GM23338 (cell line): Measurements from ENCODE around the gene USP37. TPM values are rescaled to one million over a fixed set of nuclear protein-coding genes. Genes with fewer than 3 reads are reported as not detected.

Experiments
- ATAC-seq: fragments of 200-7000 bp; cut with Tn5 transposase; 3 replicates; pipeline ENCODE4 v1.9.1; 2020
- DNase-seq: peaks from one replicate; pipeline ENCODE4 v3.0.0-alpha.2; 2015; ENCODE audit warnings: low spot score
- H2AFZ ChIP-seq: fragments of 200-600 bp; sonication (generic); 2 replicates; pipeline ENCODE4 v1.8.0; 2016; ENCODE audit warnings: antibody characterized with exemption, mild to moderate bottlenecking, moderate library complexity
- H3F3A ChIP-seq: fragments of 200-600 bp; sonication (generic); replicated peaks from 2 replicates; pipeline ENCODE4 v1.8.0; 2017; ENCODE audit warnings: antibody characterized with exemption, mixed run types, low read depth
- H3K27ac ChIP-seq: fragments of 200-600 bp; sonication (generic); 2 replicates; pipeline ENCODE4 v1.6.1; 2016; ENCODE audit warnings: low read depth
- H3K27me3 ChIP-seq: fragments of 200-600 bp; sonication (generic); 2 replicates; pipeline ENCODE4 v1.8.0; 2016; ENCODE audit warnings: mild to moderate bottlenecking, mixed run types, moderate library complexity; ENCODE audit not compliant: insufficient read depth
- H3K36me3 ChIP-seq: fragments of 200-600 bp; sonication (generic); 2 replicates; pipeline ENCODE4 v1.8.0; 2016; ENCODE audit warnings: mild to moderate bottlenecking; ENCODE audit not compliant: insufficient read depth
- H3K4me1 ChIP-seq: fragments of 200-600 bp; sonication (generic); 2 replicates; pipeline ENCODE4 v1.8.0; 2016; ENCODE audit warnings: mild to moderate bottlenecking, moderate library complexity; ENCODE audit not compliant: insufficient read depth
- H3K4me2 ChIP-seq: fragments of 200-600 bp; sonication (generic); 2 replicates; pipeline ENCODE4 v1.7.1; 2017; ENCODE audit warnings: mixed run types
- H3K4me3 ChIP-seq: fragments of 200-600 bp; sonication (generic); 2 replicates; pipeline ENCODE4 v1.6.1; 2016; ENCODE audit warnings: mixed run types
- H3K79me2 ChIP-seq: fragments of 200-600 bp; sonication (generic); replicated peaks from 2 replicates; pipeline ENCODE4 v1.8.0; 2017; ENCODE audit warnings: mild to moderate bottlenecking; ENCODE audit not compliant: insufficient read depth
- H3K9me2 ChIP-seq: fragments of 200-600 bp; sonication (generic); 2 replicates; pipeline ENCODE4 v1.8.0; 2017; ENCODE audit not compliant: insufficient read depth
- H4K20me1 ChIP-seq: fragments of 200-600 bp; sonication (generic); replicated peaks from 2 replicates; pipeline ENCODE4 v1.8.0; 2017; ENCODE audit warnings: mild to moderate bottlenecking; ENCODE audit not compliant: insufficient read depth
- H3K27ac Mint-ChIP-seq: 2 replicates; pipeline ENCODE4 v1.8.0; 2020; ENCODE audit warnings: inconsistent platforms, mild to moderate bottlenecking, moderate library complexity, mixed read lengths
- H3K27me3 Mint-ChIP-seq: 3 replicates; pipeline ENCODE4 v1.8.0; 2022; ENCODE audit warnings: low read depth, mild to moderate bottlenecking, moderate library complexity, mixed read lengths, inconsistent platforms; ENCODE audit not compliant: insufficient read depth, poor library complexity
- H3K36me3 Mint-ChIP-seq: 3 replicates; pipeline ENCODE4 v1.8.0; 2021; ENCODE audit warnings: low read depth, mild to moderate bottlenecking, inconsistent platforms, moderate library complexity, mixed read lengths
- H3K4me1 Mint-ChIP-seq: 3 replicates; pipeline ENCODE4 v1.8.0; 2020; ENCODE audit warnings: mild to moderate bottlenecking, inconsistent platforms, mixed read lengths
- H3K4me3 Mint-ChIP-seq: 3 replicates; pipeline ENCODE4 v1.8.0; 2021; ENCODE audit warnings: moderate library complexity, mild to moderate bottlenecking, inconsistent platforms, mixed read lengths
- H3K9me3 Mint-ChIP-seq: 3 replicates; pipeline ENCODE4 v1.8.0; 2020; ENCODE audit warnings: moderate library complexity, mild to moderate bottlenecking, inconsistent platforms, mixed read lengths
- CREB1 ChIP-seq: fragments of 250-450 bp; sonication (Bioruptor Pico); IDR thresholded peaks from 2 replicates; pipeline ENCODE4 v1.5.0; 2020; ENCODE audit warnings: low read depth, mild to moderate bottlenecking, moderate library complexity
- EZH2 ChIP-seq: fragments of 200-600 bp; sonication (generic); IDR thresholded peaks from one replicate; pipeline ENCODE4 v1.8.0; 2017; ENCODE audit warnings: antibody characterized with exemption, mild to moderate bottlenecking, low read depth; ENCODE audit not compliant: unreplicated experiment
- EZH2phosphoT487 ChIP-seq: fragments of 200-600 bp; sonication (generic); IDR thresholded peaks from one replicate; pipeline ENCODE4 v1.8.1; 2018; ENCODE audit warnings: antibody characterized with exemption; ENCODE audit not compliant: unreplicated experiment
- POLR2AphosphoS5 ChIP-seq: IDR thresholded peaks from 2 replicates; pipeline ENCODE4 v1.6.1; 2016; ENCODE audit warnings: antibody characterized with exemption, low read depth
- ZNF114 ChIP-seq: fragments of 250-450 bp; sonication (Bioruptor Pico); IDR thresholded peaks from 2 replicates; pipeline ENCODE4 v1.5.0; 2020; ENCODE audit warnings: mild to moderate bottlenecking, moderate library complexity
- polyA plus RNA-seq: library from polyadenylated mRNA; unstranded; fragments of >200 nt; fragmentation: Nextera tagmentation; extraction: Ambion mirVana; gene quantifications from 2 replicates; pipeline ENCODE4 v1.2.1, GENCODE V29; 2016
- total RNA-seq: library from RNA; depleted of rRNA; stranded (reverse); fragments of >200 nt; shearing (Covaris generic); gene quantifications from 2 replicates; pipeline ENCODE4 v1.2.3, GENCODE V29; 2014
- TF ChIP-seq, protein P1 (sequence below): fragments of 250-450 bp; sonication (Bioruptor Pico); IDR thresholded peaks from 2 replicates; pipeline ENCODE4 v1.5.0; 2020; ENCODE audit warnings: mild to moderate bottlenecking, moderate library complexity
- TF ChIP-seq, protein P2 (sequence below): IDR thresholded peaks from 2 replicates; pipeline ENCODE4 v1.6.1; 2016; ENCODE audit warnings: antibody characterized with exemption
- TF ChIP-seq, protein P3 (sequence below): IDR thresholded peaks from one replicate; pipeline ENCODE4 v1.6.1; 2018; ENCODE audit warnings: antibody characterized with exemption; ENCODE audit not compliant: unreplicated experiment

Gene USP37
- total and polyA plus RNA-seq, 2 experiments from 2014 or later = 8.2 to 21.0 TPM

DNA sequence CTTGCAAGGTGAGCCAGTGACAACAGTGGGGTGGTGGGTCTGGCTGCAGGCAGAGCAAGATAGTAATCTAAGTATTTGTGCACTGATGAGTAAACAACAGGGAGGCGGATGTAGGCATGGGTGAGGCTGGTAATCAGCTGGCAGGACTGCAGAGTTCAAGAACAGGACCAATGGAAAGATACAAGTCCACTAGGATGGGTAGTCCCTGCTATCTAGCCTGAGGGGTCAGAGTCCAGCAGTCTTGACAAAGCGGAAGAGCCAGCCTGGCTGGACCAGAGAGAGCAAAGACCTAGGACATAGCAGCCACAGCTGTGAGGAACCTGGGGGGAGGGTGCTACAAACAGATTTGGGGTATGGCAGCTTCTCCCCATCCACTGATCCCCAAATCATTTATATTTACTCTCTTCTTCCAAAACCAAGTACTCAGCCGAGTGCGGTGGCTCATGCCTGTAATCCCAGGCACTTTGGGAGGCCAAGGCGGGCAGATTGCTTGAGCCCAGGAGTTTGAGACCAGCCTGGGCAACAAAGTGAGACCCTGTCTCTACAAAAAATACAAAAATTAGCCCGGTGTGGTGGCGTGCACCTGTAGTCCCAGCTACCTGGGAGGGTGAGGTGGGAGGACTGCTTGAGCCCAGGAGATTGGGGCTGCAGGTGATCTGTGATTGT, 123.3 kb downstream of the USP37 start:
- H3K9me2 ChIP-seq = no peaks in the 10 kb centered on the region

DNA sequence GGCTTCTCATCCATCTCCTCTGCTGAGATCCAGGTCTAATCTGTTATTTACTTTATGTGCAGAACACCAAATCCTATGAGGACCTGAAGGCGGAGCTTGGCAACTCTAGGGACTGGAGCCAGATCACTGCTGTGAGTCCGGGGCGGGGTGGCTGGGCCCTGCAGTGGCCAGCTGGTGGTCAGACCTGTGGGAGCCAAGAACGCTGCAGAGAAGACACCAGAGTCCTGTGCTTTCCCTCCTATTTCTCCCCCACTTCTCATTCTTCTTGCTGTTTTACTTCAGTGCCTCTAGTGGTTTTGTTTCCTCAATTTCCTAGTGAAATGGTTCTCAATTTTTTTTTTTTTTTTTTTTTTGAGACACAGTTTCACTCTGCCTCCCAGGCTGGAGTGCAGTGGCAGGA, 129.6 kb downstream of the USP37 start:
- Mint-ChIP-seq H3K9me3 (no peaks in the 10 kb centered on the region), H3K4me1 (no peaks in the 10 kb centered on the region), H3K27ac (no peak overlapping the region), H3K27me3 (peaks cover 5% of the 10 kb centered on the region), H3K4me3 (no peak overlapping the region), H3K36me3 (no peaks in the 10 kb centered on the region)
- Histone ChIP-seq H3F3A (no peaks in the 10 kb centered on the region), H3K4me1 (no peaks in the 10 kb centered on the region), H3K4me3 (no peak overlapping the region), H3K79me2 (no peaks in the 10 kb centered on the region), H3K9me2 (no peaks in the 10 kb centered on the region), H3K27ac (no peak overlapping the region), H3K4me2 (no peak overlapping the region), H4K20me1 (no peaks in the 10 kb centered on the region), H3K36me3 (no peaks in the 10 kb centered on the region), H2AFZ (no peak overlapping the region), H3K27me3 (no peaks in the 10 kb centered on the region)
- ATAC-seq = no peak
- DNase-seq = no peak
- TF ChIP-seq POLR2AphosphoS5 (no peak), CREB1 (no peak), EZH2phosphoT487 (no peak), EZH2 (no peak), ZNF114 (CRISPR knock-in tag) (no peak)
- TF ChIP-seq, protein P1, sequence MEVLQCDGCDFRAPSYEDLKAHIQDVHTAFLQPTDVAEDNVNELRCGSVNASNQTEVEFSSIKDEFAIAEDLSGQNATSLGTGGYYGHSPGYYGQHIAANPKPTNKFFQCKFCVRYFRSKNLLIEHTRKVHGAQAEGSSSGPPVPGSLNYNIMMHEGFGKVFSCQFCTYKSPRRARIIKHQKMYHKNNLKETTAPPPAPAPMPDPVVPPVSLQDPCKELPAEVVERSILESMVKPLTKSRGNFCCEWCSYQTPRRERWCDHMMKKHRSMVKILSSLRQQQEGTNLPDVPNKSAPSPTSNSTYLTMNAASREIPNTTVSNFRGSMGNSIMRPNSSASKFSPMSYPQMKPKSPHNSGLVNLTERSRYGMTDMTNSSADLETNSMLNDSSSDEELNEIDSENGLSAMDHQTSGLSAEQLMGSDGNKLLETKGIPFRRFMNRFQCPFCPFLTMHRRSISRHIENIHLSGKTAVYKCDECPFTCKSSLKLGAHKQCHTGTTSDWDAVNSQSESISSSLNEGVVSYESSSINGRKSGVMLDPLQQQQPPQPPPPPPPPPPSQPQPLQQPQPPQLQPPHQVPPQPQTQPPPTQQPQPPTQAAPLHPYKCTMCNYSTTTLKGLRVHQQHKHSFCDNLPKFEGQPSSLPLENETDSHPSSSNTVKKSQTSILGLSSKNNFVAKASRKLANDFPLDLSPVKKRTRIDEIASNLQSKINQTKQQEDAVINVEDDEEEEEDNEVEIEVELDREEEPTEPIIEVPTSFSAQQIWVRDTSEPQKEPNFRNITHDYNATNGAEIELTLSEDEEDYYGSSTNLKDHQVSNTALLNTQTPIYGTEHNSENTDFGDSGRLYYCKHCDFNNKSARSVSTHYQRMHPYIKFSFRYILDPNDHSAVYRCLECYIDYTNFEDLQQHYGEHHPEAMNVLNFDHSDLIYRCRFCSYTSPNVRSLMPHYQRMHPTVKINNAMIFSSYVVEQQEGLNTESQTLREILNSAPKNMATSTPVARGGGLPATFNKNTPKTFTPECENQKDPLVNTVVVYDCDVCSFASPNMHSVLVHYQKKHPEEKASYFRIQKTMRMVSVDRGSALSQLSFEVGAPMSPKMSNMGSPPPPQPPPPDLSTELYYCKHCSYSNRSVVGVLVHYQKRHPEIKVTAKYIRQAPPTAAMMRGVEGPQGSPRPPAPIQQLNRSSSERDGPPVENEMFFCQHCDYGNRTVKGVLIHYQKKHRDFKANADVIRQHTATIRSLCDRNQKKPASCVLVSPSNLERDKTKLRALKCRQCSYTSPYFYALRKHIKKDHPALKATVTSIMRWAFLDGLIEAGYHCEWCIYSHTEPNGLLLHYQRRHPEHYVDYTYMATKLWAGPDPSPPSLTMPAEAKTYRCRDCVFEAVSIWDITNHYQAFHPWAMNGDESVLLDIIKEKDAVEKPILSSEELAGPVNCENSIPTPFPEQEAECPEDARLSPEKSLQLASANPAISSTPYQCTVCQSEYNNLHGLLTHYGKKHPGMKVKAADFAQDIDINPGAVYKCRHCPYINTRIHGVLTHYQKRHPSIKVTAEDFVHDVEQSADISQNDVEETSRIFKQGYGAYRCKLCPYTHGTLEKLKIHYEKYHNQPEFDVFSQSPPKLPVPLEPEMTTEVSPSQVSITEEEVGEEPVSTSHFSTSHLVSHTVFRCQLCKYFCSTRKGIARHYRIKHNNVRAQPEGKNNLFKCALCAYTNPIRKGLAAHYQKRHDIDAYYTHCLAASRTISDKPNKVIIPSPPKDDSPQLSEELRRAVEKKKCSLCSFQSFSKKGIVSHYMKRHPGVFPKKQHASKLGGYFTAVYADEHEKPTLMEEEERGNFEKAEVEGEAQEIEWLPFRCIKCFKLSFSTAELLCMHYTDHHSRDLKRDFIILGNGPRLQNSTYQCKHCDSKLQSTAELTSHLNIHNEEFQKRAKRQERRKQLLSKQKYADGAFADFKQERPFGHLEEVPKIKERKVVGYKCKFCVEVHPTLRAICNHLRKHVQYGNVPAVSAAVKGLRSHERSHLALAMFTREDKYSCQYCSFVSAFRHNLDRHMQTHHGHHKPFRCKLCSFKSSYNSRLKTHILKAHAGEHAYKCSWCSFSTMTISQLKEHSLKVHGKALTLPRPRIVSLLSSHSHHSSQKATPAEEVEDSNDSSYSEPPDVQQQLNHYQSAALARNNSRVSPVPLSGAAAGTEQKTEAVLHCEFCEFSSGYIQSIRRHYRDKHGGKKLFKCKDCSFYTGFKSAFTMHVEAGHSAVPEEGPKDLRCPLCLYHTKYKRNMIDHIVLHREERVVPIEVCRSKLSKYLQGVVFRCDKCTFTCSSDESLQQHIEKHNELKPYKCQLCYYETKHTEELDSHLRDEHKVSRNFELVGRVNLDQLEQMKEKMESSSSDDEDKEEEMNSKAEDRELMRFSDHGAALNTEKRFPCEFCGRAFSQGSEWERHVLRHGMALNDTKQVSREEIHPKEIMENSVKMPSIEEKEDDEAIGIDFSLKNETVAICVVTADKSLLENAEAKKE (CRISPR knock-in tag) = no peak
- TF ChIP-seq, protein P2, sequence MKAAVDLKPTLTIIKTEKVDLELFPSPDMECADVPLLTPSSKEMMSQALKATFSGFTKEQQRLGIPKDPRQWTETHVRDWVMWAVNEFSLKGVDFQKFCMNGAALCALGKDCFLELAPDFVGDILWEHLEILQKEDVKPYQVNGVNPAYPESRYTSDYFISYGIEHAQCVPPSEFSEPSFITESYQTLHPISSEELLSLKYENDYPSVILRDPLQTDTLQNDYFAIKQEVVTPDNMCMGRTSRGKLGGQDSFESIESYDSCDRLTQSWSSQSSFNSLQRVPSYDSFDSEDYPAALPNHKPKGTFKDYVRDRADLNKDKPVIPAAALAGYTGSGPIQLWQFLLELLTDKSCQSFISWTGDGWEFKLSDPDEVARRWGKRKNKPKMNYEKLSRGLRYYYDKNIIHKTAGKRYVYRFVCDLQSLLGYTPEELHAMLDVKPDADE = no peak
- TF ChIP-seq, protein P3, sequence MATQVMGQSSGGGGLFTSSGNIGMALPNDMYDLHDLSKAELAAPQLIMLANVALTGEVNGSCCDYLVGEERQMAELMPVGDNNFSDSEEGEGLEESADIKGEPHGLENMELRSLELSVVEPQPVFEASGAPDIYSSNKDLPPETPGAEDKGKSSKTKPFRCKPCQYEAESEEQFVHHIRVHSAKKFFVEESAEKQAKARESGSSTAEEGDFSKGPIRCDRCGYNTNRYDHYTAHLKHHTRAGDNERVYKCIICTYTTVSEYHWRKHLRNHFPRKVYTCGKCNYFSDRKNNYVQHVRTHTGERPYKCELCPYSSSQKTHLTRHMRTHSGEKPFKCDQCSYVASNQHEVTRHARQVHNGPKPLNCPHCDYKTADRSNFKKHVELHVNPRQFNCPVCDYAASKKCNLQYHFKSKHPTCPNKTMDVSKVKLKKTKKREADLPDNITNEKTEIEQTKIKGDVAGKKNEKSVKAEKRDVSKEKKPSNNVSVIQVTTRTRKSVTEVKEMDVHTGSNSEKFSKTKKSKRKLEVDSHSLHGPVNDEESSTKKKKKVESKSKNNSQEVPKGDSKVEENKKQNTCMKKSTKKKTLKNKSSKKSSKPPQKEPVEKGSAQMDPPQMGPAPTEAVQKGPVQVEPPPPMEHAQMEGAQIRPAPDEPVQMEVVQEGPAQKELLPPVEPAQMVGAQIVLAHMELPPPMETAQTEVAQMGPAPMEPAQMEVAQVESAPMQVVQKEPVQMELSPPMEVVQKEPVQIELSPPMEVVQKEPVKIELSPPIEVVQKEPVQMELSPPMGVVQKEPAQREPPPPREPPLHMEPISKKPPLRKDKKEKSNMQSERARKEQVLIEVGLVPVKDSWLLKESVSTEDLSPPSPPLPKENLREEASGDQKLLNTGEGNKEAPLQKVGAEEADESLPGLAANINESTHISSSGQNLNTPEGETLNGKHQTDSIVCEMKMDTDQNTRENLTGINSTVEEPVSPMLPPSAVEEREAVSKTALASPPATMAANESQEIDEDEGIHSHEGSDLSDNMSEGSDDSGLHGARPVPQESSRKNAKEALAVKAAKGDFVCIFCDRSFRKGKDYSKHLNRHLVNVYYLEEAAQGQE = no peak

More for the DNA sequence above, 123.3 kb downstream of the USP37 start:
- H3K4me1 Mint-ChIP-seq = no peaks in the 10 kb centered on the region
- H3F3A ChIP-seq = no peaks in the 10 kb centered on the region
- DNase-seq (no peak), ATAC-seq (no peak)
- peaks cover 13% of the 10 kb centered on the region for H3K36me3 Mint-ChIP-seq
- H3K27ac Mint-ChIP-seq = no peak overlapping the region; the same call in 1 of the 2 replicates
- no peaks in the 10 kb centered on the region for H3K9me3 Mint-ChIP-seq
- no peaks in the 10 kb centered on the region for H3K4me1 ChIP-seq
- no peak overlapping the region for H3K4me3 ChIP-seq
- H3K27me3 ChIP-seq = no peaks in the 10 kb centered on the region
- TF ChIP-seq POLR2AphosphoS5 (no peak), ZNF114 (CRISPR knock-in tag) (no peak), EZH2phosphoT487 (no peak)
- no peak overlapping the region for H2AFZ ChIP-seq
- H3K27me3 Mint-ChIP-seq = peaks cover 2% of the 10 kb centered on the region
- H3K4me2 ChIP-seq = no peak overlapping the region
- no peaks in the 10 kb centered on the region for H3K79me2 ChIP-seq
- no peak overlapping the region for H3K4me3 Mint-ChIP-seq
- H3K27ac ChIP-seq = no peak overlapping the region
- no peaks in the 10 kb centered on the region; the same call in none of the 2 replicates for H3K36me3 ChIP-seq
- H4K20me1 ChIP-seq = no peaks in the 10 kb centered on the region; the same call in 1 of the 2 replicates
